Measurements from ENCODE around the gene CREB1. TPM values are rescaled to one million over a fixed set of nuclear protein-coding genes. Genes with fewer than 3 reads are reported as not detected.

CREB1 gene
- total RNA-seq, 4 donors from 2014 or later = 38.2 to 82.3 (median 49.4) TPM

GRCh38 chr2:207525296-207525695, 4.5 kb upstream of the CREB1 start:
- ATAC-seq (ENCODE audit: low FRiP score) = no peak
- no peak for DNase-seq (ENCODE audit: low spot score)
- TF ChIP-seq, protein P1, sequence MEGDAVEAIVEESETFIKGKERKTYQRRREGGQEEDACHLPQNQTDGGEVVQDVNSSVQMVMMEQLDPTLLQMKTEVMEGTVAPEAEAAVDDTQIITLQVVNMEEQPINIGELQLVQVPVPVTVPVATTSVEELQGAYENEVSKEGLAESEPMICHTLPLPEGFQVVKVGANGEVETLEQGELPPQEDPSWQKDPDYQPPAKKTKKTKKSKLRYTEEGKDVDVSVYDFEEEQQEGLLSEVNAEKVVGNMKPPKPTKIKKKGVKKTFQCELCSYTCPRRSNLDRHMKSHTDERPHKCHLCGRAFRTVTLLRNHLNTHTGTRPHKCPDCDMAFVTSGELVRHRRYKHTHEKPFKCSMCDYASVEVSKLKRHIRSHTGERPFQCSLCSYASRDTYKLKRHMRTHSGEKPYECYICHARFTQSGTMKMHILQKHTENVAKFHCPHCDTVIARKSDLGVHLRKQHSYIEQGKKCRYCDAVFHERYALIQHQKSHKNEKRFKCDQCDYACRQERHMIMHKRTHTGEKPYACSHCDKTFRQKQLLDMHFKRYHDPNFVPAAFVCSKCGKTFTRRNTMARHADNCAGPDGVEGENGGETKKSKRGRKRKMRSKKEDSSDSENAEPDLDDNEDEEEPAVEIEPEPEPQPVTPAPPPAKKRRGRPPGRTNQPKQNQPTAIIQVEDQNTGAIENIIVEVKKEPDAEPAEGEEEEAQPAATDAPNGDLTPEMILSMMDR (IDR thresholded peaks at IDR 0.05) = no peak

DNA sequence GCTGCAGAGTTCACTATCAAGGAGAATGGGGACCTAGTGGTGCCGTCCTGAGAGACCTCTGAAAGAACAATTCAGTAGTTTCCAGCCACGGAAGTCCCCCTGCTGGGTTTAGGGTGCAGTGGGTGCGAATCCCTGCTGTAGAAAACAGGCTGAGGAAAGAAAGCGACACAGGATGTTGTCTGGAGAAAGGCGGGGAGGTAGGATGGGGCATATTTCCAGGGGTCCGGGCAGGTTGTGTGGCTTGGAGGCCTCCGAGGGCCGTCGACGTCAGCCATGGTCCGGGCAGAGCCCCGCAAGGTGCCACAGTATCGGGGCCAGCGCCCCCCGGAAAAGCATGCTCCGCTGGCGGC, 807 bp upstream of the CREB1 start:
- ATAC-seq (ENCODE audit: low FRiP score) = peak; percentile 17
- TF ChIP-seq, protein P1 (IDR thresholded peaks at IDR 0.05) = no peak
- DNase-seq (ENCODE audit: low spot score) = no peak

- DNase-seq (ENCODE audit: low spot score) = no peak
- peak; percentile 25 for ATAC-seq (ENCODE audit: low FRiP score)
- TF ChIP-seq, protein P1 (IDR thresholded peaks at IDR 0.05) = no peak
These were observed 634 bp downstream of the CREB1 start for GRCh38 chr2:207530160-207531031.

- DNase-seq (ENCODE audit: low spot score) (no peak), ATAC-seq (ENCODE audit: low FRiP score) (no peak)
- TF ChIP-seq, protein P1 (IDR thresholded peaks at IDR 0.05) = no peak
These were observed 1.5 kb downstream of the CREB1 start for GRCh38 chr2:207531032-207531952.

DNA sequence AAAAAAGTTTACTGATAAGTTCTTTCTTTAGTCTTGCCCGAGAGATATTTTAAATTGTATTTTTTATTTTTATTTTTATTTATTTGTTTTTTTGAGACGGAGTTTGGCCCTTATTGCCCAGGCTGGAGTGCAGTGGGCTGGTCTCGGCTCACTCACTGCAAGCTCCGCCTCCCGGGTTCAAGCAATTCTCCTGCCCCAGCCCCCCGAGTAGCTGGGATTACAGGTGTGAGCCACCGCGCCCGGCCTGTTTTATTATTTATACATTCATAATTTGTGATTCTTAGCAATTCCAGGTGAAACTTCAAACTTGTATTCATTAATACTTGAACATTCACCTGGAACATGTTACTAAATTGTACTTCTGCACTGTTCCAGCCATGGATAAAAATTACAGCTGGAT, 2.9 kb downstream of the CREB1 start:
- TF ChIP-seq, protein P1 (IDR thresholded peaks at IDR 0.05) = no peak
- ATAC-seq (ENCODE audit: low FRiP score) (no peak), DNase-seq (ENCODE audit: low spot score) (no peak)

DNA sequence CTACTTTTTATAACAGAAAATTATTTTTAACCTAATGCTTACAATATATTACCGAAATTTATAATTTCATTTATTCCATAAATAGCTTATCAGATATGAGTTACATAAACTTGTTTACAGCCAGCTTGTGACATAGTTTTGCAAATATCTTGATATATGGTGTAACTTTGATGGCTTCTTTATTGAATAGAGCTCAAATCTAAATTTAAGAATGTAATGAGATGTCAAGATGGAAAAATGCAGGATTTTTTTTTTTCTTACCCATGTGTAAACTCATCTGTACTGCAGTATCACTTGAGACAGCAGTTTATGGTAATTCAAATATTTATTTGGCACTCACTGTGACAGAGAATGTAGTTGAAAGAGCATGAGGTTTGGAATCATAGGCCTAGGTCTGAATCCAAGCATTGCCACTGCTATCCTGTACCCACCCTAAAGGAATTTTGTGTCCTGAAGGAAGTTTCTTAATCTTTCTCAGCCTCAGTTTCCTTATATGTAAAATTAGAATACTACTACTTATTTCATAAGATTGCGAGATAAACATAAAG, 3.8 kb downstream of the CREB1 start:
- ATAC-seq (ENCODE audit: low FRiP score) (no peak), DNase-seq (ENCODE audit: low spot score) (no peak)
- TF ChIP-seq, protein P1 (IDR thresholded peaks at IDR 0.05) = no peak

Data from omental fat pad (tissue), 4 donors.